Measurements from ENCODE around the gene AFMID.

- TF ChIP-seq TAF1 (IDR thresholded peaks at IDR 0.05; ENCODE audit: borderline replicate concordance, insufficient read depth, low read length) (no peak), REST (IDR thresholded peaks at IDR 0.05; ENCODE audit: insufficient read depth in 1 of 2, low read depth in 2 of 2, low read length in 2 of 2) (no peak), POLR2AphosphoS5 (IDR thresholded peaks at IDR 0.05; ENCODE audit: low read depth, low read length) (no peak), SIN3A (IDR thresholded peaks at IDR 0.05; ENCODE audit: borderline replicate concordance, insufficient read depth, low read length) (no peak), FOXP2 (optimal IDR thresholded peaks at IDR 0.05; ENCODE audit: borderline replicate concordance, extremely low read depth, extremely low read length, insufficient read depth) (no peak)
Measured at GRCh38 chr17:78227455-78227916, 40.3 kb downstream of the AFMID start.
